Measurements from ENCODE around the gene IDH1.

DNA sequence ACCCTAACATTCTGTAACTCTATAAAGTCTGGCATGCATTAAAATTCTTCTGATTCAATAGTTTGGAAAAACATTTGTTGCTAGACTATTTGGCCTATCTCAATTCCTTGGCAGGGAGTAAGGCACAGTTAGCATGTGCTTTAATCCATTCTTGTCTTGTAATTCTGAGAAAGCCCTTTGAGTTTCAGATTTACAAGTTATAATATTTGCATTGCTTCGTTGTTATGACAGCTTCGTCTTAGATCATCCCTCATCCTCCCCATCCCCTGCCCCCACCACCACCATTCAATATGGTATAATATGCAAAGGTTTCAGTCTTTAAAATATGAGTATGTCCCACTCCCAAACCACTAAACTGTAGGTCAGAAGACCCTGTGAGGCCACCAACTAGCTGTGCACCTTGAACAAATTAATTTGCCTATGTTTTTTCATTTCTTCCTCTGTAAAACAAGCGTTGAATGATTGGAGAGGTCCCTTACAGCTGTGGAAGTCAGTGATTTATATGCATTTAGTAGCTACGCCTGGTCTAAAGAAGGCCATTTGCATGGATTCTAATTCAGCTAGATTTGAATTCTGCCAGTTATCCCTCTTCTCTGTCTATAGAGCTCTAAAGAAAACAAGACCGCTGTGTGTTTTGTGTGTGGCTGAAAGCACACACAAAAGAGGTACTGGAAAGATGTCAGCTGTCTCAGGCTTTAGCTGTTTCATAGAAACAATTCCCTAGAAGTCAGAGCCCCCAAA is 65.6 kb downstream of the IDH1 start:
- TF ChIP-seq POLR2AphosphoS5 (IDR thresholded peaks at IDR 0.05; ENCODE audit: borderline replicate concordance, low read depth, low read length) (no peak), EZH2 (IDR thresholded peaks at IDR 0.05) (no peak)
